Measurements from ENCODE around the gene KCNMA1. TPM values are rescaled to one million over a fixed set of nuclear protein-coding genes. Genes with fewer than 3 reads are reported as not detected.
"Not testable (repeated sequence)": the region's sequence is repeated elsewhere in the genome, so short reads cannot be mapped to it uniquely, and the experiment has no call there.

KCNMA1 gene
- total and polyA plus RNA-seq, 4 experiments from 2014 or later: 0.26 TPM; not detected in 3

GRCh38 chr10:77417806-77418640 is 219.6 kb downstream of the KCNMA1 start:
- Histone ChIP-seq H3K27me3 (ENCODE audit: insufficient read depth, low read length) (no peaks in the 10 kb centered on the region), H3K4me3 (ENCODE audit: low read length in 2 of 2) (no peak overlapping the region), H3K36me3 (ENCODE audit: insufficient read depth, low read length) (no peaks in the 10 kb centered on the region), H3K9me3 (ENCODE audit: control insufficient read depth in 1 of 2, low read length in 2 of 2) (no peaks in the 10 kb centered on the region), H3K27ac (ENCODE audit: low read depth, low read length) (no peak overlapping the region), H3K4me1 (ENCODE audit: insufficient read depth, low read length) (no peaks in the 10 kb centered on the region)
- H3K27me3 Mint-ChIP-seq: no peaks in the 10 kb centered on the region
- no peak overlapping the region for H3K27ac Mint-ChIP-seq
- no peak overlapping the region for H3K4me3 Mint-ChIP-seq
- no peaks in the 10 kb centered on the region for H3K36me3 Mint-ChIP-seq
- no peak for DNase-seq
- ChIA-PET POLR2A (ENCODE audit: partially characterized antibody) (no interaction called here), CTCF (ENCODE audit: partially characterized antibody) (interaction anchor here (0.9 kb wide), 1 partner anchor 11 kb away, joined by 4 read pairs; no protein-coding TSS in a partner anchor)
- H3K4me1 Mint-ChIP-seq: no peaks in the 10 kb centered on the region
- peaks cover 0 to 2% (median 0%) of the 10 kb centered on the region in 8 donors for H3K9me3 Mint-ChIP-seq
- intact Hi-C loops (cut with micrococcal nuclease): no loop called here

- Mint-ChIP-seq H3K27me3 (no peaks in the 10 kb centered on the region), H3K4me3 (no peak overlapping the region), H3K4me1 (no peaks in the 10 kb centered on the region), H3K27ac (no peak overlapping the region), H3K36me3 (no peaks in the 10 kb centered on the region), H3K9me3 (peaks cover 0 to 2% (median 0%) of the 10 kb centered on the region in 8 donors)
- Histone ChIP-seq H3K27ac (ENCODE audit: low read depth, low read length) (no peak overlapping the region), H3K9me3 (ENCODE audit: control insufficient read depth in 1 of 2, low read length in 2 of 2) (no peaks in the 10 kb centered on the region), H3K4me1 (ENCODE audit: insufficient read depth, low read length) (no peaks in the 10 kb centered on the region), H3K4me3 (ENCODE audit: low read length in 2 of 2) (no peak overlapping the region), H3K27me3 (ENCODE audit: insufficient read depth, low read length) (no peaks in the 10 kb centered on the region), H3K36me3 (ENCODE audit: insufficient read depth, low read length) (no peaks in the 10 kb centered on the region)
- ChIA-PET CTCF (ENCODE audit: partially characterized antibody) (interaction anchor here (0.9 kb wide), 1 partner anchor 12 kb away, joined by 4 read pairs; no protein-coding TSS in a partner anchor), POLR2A (ENCODE audit: partially characterized antibody) (no interaction called here)
- DNase-seq: no peak
- intact Hi-C loops (cut with micrococcal nuclease): no loop called here
These were observed 220.2 kb downstream of the KCNMA1 start for GRCh38 chr10:77417359-77417758.

- ChIA-PET CTCF (ENCODE audit: partially characterized antibody) (interaction anchor here (0.9 kb wide), 1 partner anchor 13 kb away, joined by 4 read pairs; no protein-coding TSS in a partner anchor), POLR2A (ENCODE audit: partially characterized antibody) (no interaction called here)
- no peaks in the 10 kb centered on the region for H3K27me3 Mint-ChIP-seq
- no peaks in the 10 kb centered on the region for H3K4me1 ChIP-seq (ENCODE audit: insufficient read depth, low read length)
- no peaks in the 10 kb centered on the region for H3K36me3 Mint-ChIP-seq
- H3K4me3 Mint-ChIP-seq: no peak overlapping the region
- no peaks in the 10 kb centered on the region for H3K27me3 ChIP-seq (ENCODE audit: insufficient read depth, low read length)
- no peaks in the 10 kb centered on the region for H3K36me3 ChIP-seq (ENCODE audit: insufficient read depth, low read length)
- no peak overlapping the region for H3K27ac ChIP-seq (ENCODE audit: low read depth, low read length)
- H3K27ac Mint-ChIP-seq: no peak overlapping the region
- H3K4me1 Mint-ChIP-seq: no peaks in the 10 kb centered on the region
- H3K9me3 Mint-ChIP-seq: peaks cover 0 to 2% (median 0%) of the 10 kb centered on the region in 8 donors
- intact Hi-C loops (cut with micrococcal nuclease): no loop called here
- no peak for DNase-seq
- no peaks in the 10 kb centered on the region for H3K9me3 ChIP-seq (ENCODE audit: control insufficient read depth in 1 of 2, low read length in 2 of 2)
- no peak overlapping the region for H3K4me3 ChIP-seq (ENCODE audit: low read length in 2 of 2)
These were observed 221.1 kb downstream of the KCNMA1 start for GRCh38 chr10:77416311-77417135.

- DNase-seq: no peak
- intact Hi-C loops (cut with micrococcal nuclease): no loop called here
- Mint-ChIP-seq H3K4me3 (no peak overlapping the region), H3K9me3 (peaks cover 0 to 2% (median 0%) of the 10 kb centered on the region in 8 donors), H3K27me3 (peaks cover 0 to 3% of the 10 kb centered on the region in 2 donors), H3K4me1 (no peaks in the 10 kb centered on the region), H3K36me3 (no peaks in the 10 kb centered on the region), H3K27ac (no peak overlapping the region)
- Histone ChIP-seq H3K27me3 (ENCODE audit: insufficient read depth, low read length) (no peaks in the 10 kb centered on the region), H3K4me3 (ENCODE audit: low read length in 2 of 2) (no peak overlapping the region), H3K36me3 (ENCODE audit: insufficient read depth, low read length) (no peaks in the 10 kb centered on the region), H3K9me3 (ENCODE audit: control insufficient read depth in 1 of 2, low read length in 2 of 2) (no peaks in the 10 kb centered on the region), H3K27ac (ENCODE audit: low read depth, low read length) (no peak overlapping the region), H3K4me1 (ENCODE audit: insufficient read depth, low read length) (no peaks in the 10 kb centered on the region)
- ChIA-PET POLR2A (ENCODE audit: partially characterized antibody) (no interaction called here), CTCF (ENCODE audit: partially characterized antibody) (no interaction called here)
These were observed 222.2 kb downstream of the KCNMA1 start for GRCh38 chr10:77415313-77415960.

GRCh38 chr10:77413231-77413630 is 224.4 kb downstream of the KCNMA1 start:
- H3K27ac Mint-ChIP-seq: no peak overlapping the region
- H3K27ac ChIP-seq (ENCODE audit: low read depth, low read length): no peak overlapping the region
- no peaks in the 10 kb centered on the region for H3K27me3 ChIP-seq (ENCODE audit: insufficient read depth, low read length)
- no peaks in the 10 kb centered on the region for H3K4me1 Mint-ChIP-seq
- H3K4me3 Mint-ChIP-seq: no peak overlapping the region
- no peak for DNase-seq
- ChIA-PET CTCF (ENCODE audit: partially characterized antibody) (no interaction called here), POLR2A (ENCODE audit: partially characterized antibody) (no interaction called here)
- no peaks in the 10 kb centered on the region for H3K36me3 Mint-ChIP-seq
- H3K9me3 ChIP-seq (ENCODE audit: control insufficient read depth in 1 of 2, low read length in 2 of 2): no peaks in the 10 kb centered on the region
- H3K4me3 ChIP-seq (ENCODE audit: low read length in 2 of 2): no peak overlapping the region
- H3K27me3 Mint-ChIP-seq: peaks cover 0 to 3% of the 10 kb centered on the region in 2 donors
- peaks cover 0 to 2% (median 0%) of the 10 kb centered on the region in 8 donors for H3K9me3 Mint-ChIP-seq
- H3K36me3 ChIP-seq (ENCODE audit: insufficient read depth, low read length): no peaks in the 10 kb centered on the region
- no peaks in the 10 kb centered on the region for H3K4me1 ChIP-seq (ENCODE audit: insufficient read depth, low read length)
- intact Hi-C loops (cut with micrococcal nuclease): no loop called here

- H3K27ac Mint-ChIP-seq; H3K27me3 Mint-ChIP-seq; H3K36me3 Mint-ChIP-seq; H3K4me1 Mint-ChIP-seq; H3K36me3 ChIP-seq (ENCODE audit: insufficient read depth, low read length); H3K4me1 ChIP-seq (ENCODE audit: insufficient read depth, low read length); H3K27me3 ChIP-seq (ENCODE audit: insufficient read depth, low read length); H3K9me3 ChIP-seq (ENCODE audit: control insufficient read depth in 1 of 2, low read length in 2 of 2); H3K27ac ChIP-seq (ENCODE audit: low read depth, low read length); CTCF ChIA-PET (ENCODE audit: partially characterized antibody); H3K4me3 Mint-ChIP-seq; H3K9me3 Mint-ChIP-seq; H3K4me3 ChIP-seq (ENCODE audit: low read length in 2 of 2); POLR2A ChIA-PET (ENCODE audit: partially characterized antibody); DNase-seq; intact Hi-C loops (cut with micrococcal nuclease): not testable (repeated sequence)
These were observed 225.0 kb downstream of the KCNMA1 start for GRCh38 chr10:77412573-77413133.

GRCh38 chr10:77411805-77412204 is 225.8 kb downstream of the KCNMA1 start:
- H3K9me3 ChIP-seq (ENCODE audit: control insufficient read depth in 1 of 2, low read length in 2 of 2): no peaks in the 10 kb centered on the region
- peaks cover 0 to 2% (median 0%) of the 10 kb centered on the region in 8 donors for H3K9me3 Mint-ChIP-seq
- ChIA-PET POLR2A (ENCODE audit: partially characterized antibody) (no interaction called here), CTCF (ENCODE audit: partially characterized antibody) (no interaction called here)
- peaks cover 2 to 3% of the 10 kb centered on the region in 2 donors for H3K27me3 Mint-ChIP-seq
- H3K4me1 ChIP-seq (ENCODE audit: insufficient read depth, low read length): no peaks in the 10 kb centered on the region
- H3K27ac ChIP-seq (ENCODE audit: low read depth, low read length): no peak overlapping the region
- no peaks in the 10 kb centered on the region for H3K36me3 ChIP-seq (ENCODE audit: insufficient read depth, low read length)
- H3K4me1 Mint-ChIP-seq: no peaks in the 10 kb centered on the region
- H3K27me3 ChIP-seq (ENCODE audit: insufficient read depth, low read length): no peaks in the 10 kb centered on the region
- H3K4me3 ChIP-seq (ENCODE audit: low read length in 2 of 2): no peak overlapping the region
- no peaks in the 10 kb centered on the region for H3K36me3 Mint-ChIP-seq
- intact Hi-C loops (cut with micrococcal nuclease): no loop called here
- DNase-seq: no peak
- no peak overlapping the region for H3K4me3 Mint-ChIP-seq
- H3K27ac Mint-ChIP-seq: no peak overlapping the region

Measured in CD4-positive, alpha-beta memory T cell (primary cell).